K562 (cell line): ENCODE data around the gene RPL7A. TPM values are rescaled to one million over a fixed set of nuclear protein-coding genes. Genes with fewer than 3 reads are reported as not detected.

Experiments used
- ATAC-seq: fragments of 200-7000 bp; cut with Tn5 transposase; 3 replicates; pipeline ENCODE4 v1.9.1; 2020; ENCODE audit warnings: moderate library complexity
- BruUV-seq: library from RNA; stranded (reverse); fragments of 400-500 nt; replicated peaks from 2 replicates; lab custom pipeline; 2021; lab: Mats Ljungman, UMichigan
- CTCF ChIA-PET: fragments of 300-600 bp; formaldehyde crosslinking; extraction: SDS; loops from one replicate; lab custom pipeline; 2021; ENCODE audit warnings: low intra/inter-chr PET ratio; lab: Yijun Ruan, JAX
- POLR2A ChIA-PET: fragments of 300-600, 350-650 bp; sonication (Branson Sonifier 250); formaldehyde crosslinking; extraction: SDS; loops from one replicate; lab custom pipeline; 2021; ENCODE audit warnings: antibody characterized with exemption, inconsistent platforms; lab: Yijun Ruan, JAX
- DNase-seq, 4 experiments: peaks; one replicate each; pipeline versions ENCODE4 v3.0.0 to v3.0.0-alpha.2; 2011 to 2018; ENCODE audit warnings: low spot score in 3 of 4, mixed read lengths in 3 of 4; ENCODE audit errors: extremely low read depth in 1 of 4
- FAIRE-seq: peaks from 2 replicates; lab custom pipeline; 2011; peaks lifted over from hg19 to GRCh38; lab: Jason Lieb, UNC
- H2AFZ ChIP-seq: 2 replicates; pipeline ENCODE4 v1.6.0; 2011; ENCODE audit warnings: low read depth, low read length, control low read depth, inconsistent platforms
- H3K27ac ChIP-seq: fragments of 200-600 bp; 3 replicates; pipeline ENCODE4 v1.8.0; 2011; ENCODE audit warnings: low read depth, mild to moderate bottlenecking, control low read depth, inconsistent platforms, low read length, moderate library complexity, mixed read lengths; ENCODE audit errors: extremely low read depth
- H3K27me3 ChIP-seq, 2 experiments: fragments of 300-600 bp in 1 of 2; 2 replicates in 1 of 2; 3 replicates in 1 of 2; pipeline versions ENCODE4 v1.6.0 to v1.8.0; 2011; ENCODE audit warnings: inconsistent platforms in 2 of 2, low read length in 2 of 2, mild to moderate bottlenecking in 1 of 2, mixed read lengths in 1 of 2, moderate library complexity in 1 of 2; ENCODE audit not compliant: control insufficient read depth in 2 of 2, insufficient read depth in 2 of 2
- H3K36me3 ChIP-seq: fragments of 300-600 bp; 3 replicates; pipeline ENCODE4 v1.8.0; 2011; ENCODE audit warnings: mild to moderate bottlenecking, low read length, inconsistent platforms; ENCODE audit not compliant: control insufficient read depth, insufficient read depth
- H3K4me1 ChIP-seq, 2 experiments: fragments of 200-600 bp in 1 of 2; replicated peaks in 1 of 2; 2 replicates in 1 of 2; 3 replicates in 1 of 2; pipeline versions ENCODE4 v1.5.1 to v1.8.0; 2011; ENCODE audit warnings: inconsistent platforms in 2 of 2, low read length in 2 of 2, mild to moderate bottlenecking in 1 of 2, mixed read lengths in 1 of 2, moderate library complexity in 1 of 2; ENCODE audit not compliant: control insufficient read depth in 2 of 2, insufficient read depth in 2 of 2
- H3K4me2 ChIP-seq: 2 replicates; pipeline ENCODE4 v1.6.1; 2011; ENCODE audit warnings: low read length, control low read depth, inconsistent platforms, mixed read lengths; ENCODE audit not compliant: insufficient read depth
- H3K4me3 ChIP-seq: fragments of 200-600 bp; sonication (generic), shearing (Covaris generic); 2 replicates; pipeline ENCODE4 v1.5.1; 2016; ENCODE audit warnings: control low read depth, inconsistent platforms
- H3K79me2 ChIP-seq: fragments of 200-600 bp; 3 replicates; pipeline ENCODE4 v1.8.0; 2011; ENCODE audit warnings: low read length, inconsistent platforms; ENCODE audit not compliant: control insufficient read depth, insufficient read depth
- H3K9ac ChIP-seq, 2 experiments: 2 replicates each; pipeline versions ENCODE4 v1.6.0 to v1.6.1; 2011; ENCODE audit warnings: low read depth in 2 of 2, low read length in 2 of 2, control low read depth in 1 of 2, inconsistent platforms in 1 of 2, mild to moderate bottlenecking in 1 of 2, mixed read lengths in 1 of 2; ENCODE audit not compliant: insufficient read depth in 1 of 2
- H3K9me1 ChIP-seq: one replicate; pipeline ENCODE4 v1.6.0; 2011; ENCODE audit warnings: inconsistent platforms, mild to moderate bottlenecking, low read length, moderate library complexity; ENCODE audit not compliant: control insufficient read depth, insufficient read depth
- H3K9me3 ChIP-seq: replicated peaks from 2 replicates; pipeline ENCODE4 v1.5.1; 2011; ENCODE audit warnings: low read depth, low read length, inconsistent platforms; ENCODE audit not compliant: control insufficient read depth, insufficient read depth
- H4K20me1 ChIP-seq: replicated peaks from 2 replicates; pipeline ENCODE4 v1.6.1; 2011; ENCODE audit warnings: low read length, inconsistent platforms, mixed read lengths; ENCODE audit not compliant: control insufficient read depth, insufficient read depth
- ADNP ChIP-seq: fragments of 200-800 bp; sonication (Bioruptor generic); IDR thresholded peaks from 2 replicates; pipeline ENCODE4 v1.6.1; 2016; ENCODE audit warnings: missing genetic modification characterization, missing compliant biosample characterization
- CXXC5 ChIP-seq: fragments of 250-450 bp; sonication (Bioruptor Pico); IDR thresholded peaks from 2 replicates; pipeline ENCODE4 v1.8.0; 2022; ENCODE audit warnings: inconsistent platforms, mild to moderate bottlenecking, moderate library complexity
- FOXJ2 ChIP-seq: fragments of 200-800 bp; sonication (Bioruptor generic); IDR thresholded peaks from 2 replicates; pipeline ENCODE4 v1.6.1; 2016; ENCODE audit warnings: missing genetic modification characterization, missing compliant biosample characterization
- HDGF ChIP-seq: fragments of 450-650 bp; IDR thresholded peaks from 2 replicates; pipeline ENCODE4 v1.6.1; 2016
- KDM5B ChIP-seq: fragments of 200-600 bp; sonication (generic); IDR thresholded peaks from 2 replicates; pipeline ENCODE4 v1.6.1; 2012; ENCODE audit warnings: low read depth, mild to moderate bottlenecking, moderate library complexity, low read length, control low read depth, inconsistent platforms; ENCODE audit not compliant: insufficient replicate concordance
- KHSRP ChIP-seq: fragments of 450-650 bp; IDR thresholded peaks from 2 replicates; pipeline ENCODE4 v1.6.1; 2017
- L3MBTL2 ChIP-seq: fragments of 450-650 bp; IDR thresholded peaks from 2 replicates; pipeline ENCODE4 v1.6.1; 2016; ENCODE audit warnings: mild to moderate bottlenecking, moderate library complexity
- MTA1 ChIP-seq: fragments of 450-650 bp; IDR thresholded peaks from 2 replicates; pipeline ENCODE4 v1.6.1; 2017; ENCODE audit warnings: borderline replicate concordance
- NR2C1 ChIP-seq, 2 experiments: fragments of 450-650 bp; IDR thresholded peaks; 2 replicates each; pipeline ENCODE4 v1.6.1; 2017; ENCODE audit warnings: mild to moderate bottlenecking in 2 of 2, antibody characterized with exemption in 1 of 2, inconsistent platforms in 1 of 2, missing compliant biosample characterization in 1 of 2, missing genetic modification characterization in 1 of 2
- RCOR1 ChIP-seq, 2 experiments: IDR thresholded peaks; 2 replicates each; pipeline ENCODE4 v1.6.1; 2012; ENCODE audit warnings: low read depth in 2 of 2, low read length in 2 of 2, borderline replicate concordance in 1 of 2, improper control_type of control experiment in 1 of 2
- SIN3A ChIP-seq, 2 experiments: fragments of 150-350 bp in 1 of 2; IDR thresholded peaks; 2 replicates each; pipeline ENCODE4 v1.6.1; 2011 to 2016; ENCODE audit warnings: borderline replicate concordance in 2 of 2, low read depth in 2 of 2, low read length in 2 of 2, mild to moderate bottlenecking in 2 of 2, moderate library complexity in 2 of 2; ENCODE audit not compliant: control insufficient read depth in 1 of 2
- TARDBP ChIP-seq: fragments of 450-650 bp; IDR thresholded peaks from 2 replicates; pipeline ENCODE4 v1.6.1; 2016
- ZBTB8A ChIP-seq: fragments of 450-650 bp; IDR thresholded peaks from 2 replicates; pipeline ENCODE4 v1.6.1; 2018; ENCODE audit warnings: mild to moderate bottlenecking, moderate library complexity; ENCODE audit not compliant: partially characterized antibody
- ZFP36 ChIP-seq: fragments of 150-350 bp; IDR thresholded peaks from 2 replicates; pipeline ENCODE4 v1.6.1; 2018; ENCODE audit warnings: low read length, low read depth; ENCODE audit not compliant: partially characterized antibody
- ZHX1 ChIP-seq: fragments of 150-350 bp; conservative IDR thresholded peaks from 2 replicates; pipeline ENCODE4 v1.6.1; 2014; ENCODE audit warnings: low read length
- ZKSCAN3 ChIP-seq: fragments of 250-450 bp; sonication (Bioruptor Pico); IDR thresholded peaks from 2 replicates; pipeline ENCODE4 v1.4.0; 2020
- ZNF324 ChIP-seq: fragments of 250-450 bp; sonication (Bioruptor Pico); IDR thresholded peaks from 2 replicates; pipeline ENCODE4 v1.4.0; 2020; ENCODE audit warnings: mild to moderate bottlenecking
- ZNF644 ChIP-seq: fragments of 200-800 bp; sonication (Bioruptor generic); IDR thresholded peaks from 2 replicates; pipeline ENCODE4 v1.6.1; 2016; ENCODE audit warnings: low read depth, missing genetic modification characterization, missing compliant biosample characterization
- ZNF707 ChIP-seq: fragments of 250-450 bp; sonication (Bioruptor Pico); conservative IDR thresholded peaks from 2 replicates; pipeline ENCODE4 v1.8.0; 2022; ENCODE audit warnings: inconsistent platforms, mild to moderate bottlenecking, moderate library complexity
- ZSCAN32 ChIP-seq: fragments of 450-650 bp; formaldehyde crosslinking; IDR thresholded peaks from 2 replicates; pipeline ENCODE4 v1.4.0; 2020; ENCODE audit warnings: mild to moderate bottlenecking, moderate library complexity
- WGBS: fragments of 100-300 bp; shearing (Covaris generic); methylation state at CpG from one replicate; pipeline ENCODE4 v1.1.6; 2016; ENCODE audit warnings: low coverage, mixed read lengths; ENCODE audit not compliant: insufficient coverage; ENCODE audit errors: missing lambda C conversion rate; 5-methylcytosine and 5-hydroxymethylcytosine counted together
- in situ Hi-C: fragments of 300-500 bp; cut with MboI; formaldehyde crosslinking; loops from 4 replicates; pipeline ENCODE4 v1.15.0; 2018; ENCODE audit warnings: inconsistent platforms, mixed read lengths
- intact Hi-C: fragments of 100-400 bp; cut with micrococcal nuclease; formaldehyde crosslinking; loops from 2 replicates; pipeline ENCODE4 v1.14.2; 2022
- polyA plus RNA-seq, 8 experiments: library from polyadenylated mRNA; depleted of rRNA in 4 of 8; stranded (reverse) in 5 of 8; unstranded in 3 of 8; fragments of >200 nt; fragmentation: Nextera tagmentation in 2 of 8; fragmentation: Illumina TruSeq in 1 of 8; extraction: Ambion mirVana in 2 of 8; extraction: Trizol in 1 of 8; gene quantifications; 2 replicates each; pipeline versions ENCODE4 v1.2.1 to v1.2.3, GENCODE V29; 2011 to 2014; ENCODE audit warnings: inconsistent platforms in 1 of 8, missing spikeins in 1 of 8
- total RNA-seq, 7 experiments: library from RNA; depleted of rRNA in 6 of 7; stranded (reverse); fragments of >200 nt in 6 of 7; fragmentation: Illumina TruSeq in 2 of 7; extraction: Trizol in 2 of 7; gene quantifications; 2 replicates each; pipeline versions ENCODE4 v1.2.1 to v1.2.3, GENCODE V29; 2011 to 2021; ENCODE audit warnings: low replicate concordance in 1 of 7

RPL7A gene
- total and polyA plus RNA-seq, 9 of the 15 experiments (the other 6 are each of a cell fraction or from before 2014, with no cell fraction given): 1,935 to 3,760 (median 2,652) TPM

GRCh38 chr9:133351908-133352634, 4.1 kb downstream of the RPL7A start:
- ATAC-seq (peak; percentile 78), DNase-seq (peak in 3 of 4 experiments; percentile 38 to 88 (median 79)), FAIRE-seq (peak; percentile 92)
- peaks cover 11 to 30% of the 10 kb centered on the region in 2 experiments; a peak in 4 of 5 replicates for H3K4me1 ChIP-seq
- no peaks in the 10 kb centered on the region for H3K9me3 ChIP-seq
- no peak overlapping the region for H3K4me3 ChIP-seq
- H3K4me2 ChIP-seq: no peak overlapping the region
- H3K79me2 ChIP-seq: peaks cover 60% of the 10 kb centered on the region
- WGBS: 63% methylated on average over 14 of the region's 14 CpGs
- ChIA-PET POLR2A (interaction anchor here (0.6 to 7.4 kb wide), 13 partner anchors 8 to 372 kb away, joined by 3 to 33 read pairs (median 5); partner anchors contain the start of gene STKLD1), CTCF (no interaction called here)
- intact Hi-C loops: no loop called here
- BruUV-seq: no TSS peak
- in situ Hi-C loops: no loop called here
- H4K20me1 ChIP-seq: peaks cover 30% of the 10 kb centered on the region
- no peaks in the 10 kb centered on the region for H3K27me3 ChIP-seq
- H3K36me3 ChIP-seq: peaks cover 57% of the 10 kb centered on the region
- peaks cover 3% of the 10 kb centered on the region for H3K9me1 ChIP-seq
- no peak overlapping the region for H3K9ac ChIP-seq
- H2AFZ ChIP-seq: no peak overlapping the region
- peak overlapping the region; percentile 34; the same call in 1 of the 3 replicates for H3K27ac ChIP-seq
- TF ChIP-seq HDGF (peak; percentile 50; the same call in 1 of the 2 replicates), ZKSCAN3 (CRISPR knock-in tag) (no peak), TARDBP (0 out of 2 replicates have a peak, but pooled peaks have one; percentile 15), RCOR1 (IDR thresholded peaks at IDR 0.05; ENCODE audit: borderline replicate concordance in 1 of 2, low read depth in 2 of 2, low read length in 2 of 2) (peak in 1 of 2 experiments; percentile 22; a peak in 1 of 4 replicates), ZSCAN32 (CRISPR knock-in tag) (0 out of 2 replicates have a peak, but pooled peaks have one; percentile 15), CXXC5 (CRISPR knock-in tag) (peak; percentile 53; the same call in 1 of the 2 replicates), ZHX1 (0 out of 2 replicates have a peak, but pooled peaks have one; percentile 24), ZNF707 (CRISPR knock-in tag) (no peak), KDM5B (peak; percentile 44), FOXJ2 (tag) (no peak), KHSRP (no peak), L3MBTL2 (peak; percentile 42; the same call in 1 of the 2 replicates), SIN3A (IDR thresholded peaks at IDR 0.05; ENCODE audit: borderline replicate concordance in 2 of 2, control insufficient read depth in 1 of 2, low read depth in 2 of 2, low read length in 2 of 2) (peak in 1 of 2 experiments; percentile 54; a peak in 1 of 4 replicates), ZFP36 (no peak), ZNF324 (CRISPR knock-in tag) (no peak), MTA1 (no peak), ZBTB8A (no peak), NR2C1 (IDR thresholded peaks at IDR 0.05) (no peak), NR2C1 (tag; IDR thresholded peaks at IDR 0.05) (no peak), ADNP (tag) (no peak), ZNF644 (tag) (no peak)
